Measurements from ENCODE around the gene PIK3R4. TPM values are rescaled to one million over a fixed set of nuclear protein-coding genes. Genes with fewer than 3 reads are reported as not detected.

Gene PIK3R4
- 10 to 100 TPM in 5 of 6 donors, 1 to 10 TPM in 1; 7.8 to 26.8 (median 18.8) TPM for polyA plus RNA-seq (ENCODE audit: low read depth in 6 of 6)

DNA sequence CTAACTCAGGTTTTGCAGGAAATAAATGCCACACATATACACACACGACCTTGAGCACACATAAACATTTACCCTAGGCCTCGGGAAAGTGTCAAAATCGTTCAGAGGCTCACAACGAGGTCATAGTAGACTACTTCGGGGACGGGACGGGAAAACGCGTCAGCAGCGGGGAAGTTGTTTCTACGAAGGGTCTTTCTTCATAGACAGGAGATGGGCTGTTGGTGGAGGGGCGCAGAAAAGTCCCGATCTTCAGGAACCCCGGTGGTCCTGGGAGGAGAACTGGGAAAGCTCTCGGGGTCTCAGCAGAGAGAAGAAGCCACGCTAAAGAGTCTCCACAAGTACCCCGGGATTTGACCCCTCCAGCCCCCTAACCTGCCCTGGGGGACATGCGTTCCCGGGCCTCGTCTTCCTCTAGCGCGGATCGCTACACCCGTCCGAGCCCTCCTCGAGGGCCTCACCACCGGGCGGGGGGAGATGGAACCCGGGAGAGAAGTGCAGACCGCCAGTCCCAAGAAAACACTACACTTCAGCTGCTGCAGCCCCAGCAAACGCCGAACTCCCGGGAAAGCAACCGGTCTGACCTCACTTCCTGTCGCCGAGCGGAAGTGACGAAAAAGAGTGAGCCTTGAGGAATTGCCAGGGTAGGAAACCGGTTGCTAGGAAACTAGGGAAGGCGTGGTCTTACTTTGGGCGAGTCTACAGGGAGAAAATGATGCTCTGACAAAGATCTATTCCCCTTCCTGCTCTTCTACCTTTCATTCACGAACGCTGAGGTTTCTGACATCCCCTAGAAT, at the start of gene PIK3R4:
TSS of gene PIK3R4 (minus strand) at position 584 of the 794 bp plus-strand sequence. CDS start 1,611 bp downstream, outside the sequence.
- Mint-ChIP-seq H3K4me3 (peak within 1 kb of the TSS in 7 of 8 donors; percentile 88 to 98 (median 93)), H3K9me3 (peaks cover 0 to 4% (median 0%) of the 10 kb centered on the region in 7 donors), H3K4me1 (peaks cover 29 to 53% (median 53%) of the 10 kb centered on the region in 3 donors), H3K27me3 (no peaks in the 10 kb centered on the region), H3K36me3 (peaks cover 8 to 19% of the 10 kb centered on the region in 2 donors), H3K27ac (peak within 1 kb of the TSS in 5 of 6 donors; percentile 94 to 99 (median 98))
- DNase-seq (peak; percentile 93), ATAC-seq (ENCODE audit: low read depth in 2 of 2) (peak; percentile 88 to 90)

DNA sequence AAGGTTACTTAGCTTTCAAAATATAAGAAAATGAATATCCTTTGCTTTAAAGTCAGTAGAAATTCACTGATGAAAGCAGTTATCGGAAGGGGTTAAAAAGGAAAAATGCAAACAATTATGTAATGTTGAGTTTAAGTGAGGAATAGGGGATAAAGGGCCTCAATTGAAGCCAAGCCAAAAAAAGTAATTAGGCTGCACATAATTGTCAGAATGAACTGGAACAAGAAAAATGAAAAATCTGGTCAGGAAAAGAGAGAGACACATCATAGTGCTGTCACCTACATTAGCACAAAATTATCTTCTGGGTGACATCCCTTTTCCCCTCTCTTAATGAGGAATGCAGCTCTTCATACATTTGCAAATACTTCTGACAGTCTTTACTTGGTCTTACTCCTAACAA, 48.8 kb upstream of the PIK3R4 start:
- DNase-seq (no peak), ATAC-seq (ENCODE audit: low read depth in 2 of 2) (no peak)
- H3K4me3 Mint-ChIP-seq = no peak overlapping the region
- no peaks in the 10 kb centered on the region for H3K36me3 Mint-ChIP-seq
- peaks cover 11 to 34% (median 31%) of the 10 kb centered on the region in 3 donors for H3K27me3 Mint-ChIP-seq
- no peak overlapping the region for H3K27ac Mint-ChIP-seq
- no peaks in the 10 kb centered on the region for H3K9me3 Mint-ChIP-seq
- no peaks in the 10 kb centered on the region for H3K4me1 Mint-ChIP-seq

DNA sequence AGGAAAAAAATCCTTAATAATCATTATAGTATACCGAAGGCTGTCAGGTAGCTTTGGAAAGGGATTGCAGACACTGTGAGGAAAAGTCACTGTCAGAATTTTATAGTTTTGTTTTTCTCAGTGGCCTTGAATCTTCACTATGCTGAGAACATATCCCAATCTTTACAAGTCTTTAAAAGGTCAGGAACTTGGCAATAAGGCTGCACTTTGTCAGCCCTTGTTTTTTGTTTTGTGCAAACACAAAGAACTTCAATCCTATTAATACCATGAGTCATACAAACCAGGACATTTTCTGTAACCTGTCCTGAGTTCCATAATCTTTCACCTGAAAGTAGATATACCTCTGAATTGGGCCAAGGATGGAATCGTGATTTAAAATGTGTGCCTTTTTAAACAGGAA, 45.6 kb upstream of the PIK3R4 start:
- Mint-ChIP-seq H3K4me3 (no peak overlapping the region), H3K27me3 (peaks cover 25 to 45% (median 38%) of the 10 kb centered on the region in 3 donors), H3K4me1 (no peaks in the 10 kb centered on the region), H3K36me3 (no peaks in the 10 kb centered on the region), H3K27ac (no peak overlapping the region), H3K9me3 (no peaks in the 10 kb centered on the region)
- DNase-seq = no peak
- no peak for ATAC-seq (ENCODE audit: low read depth in 2 of 2)

DNA sequence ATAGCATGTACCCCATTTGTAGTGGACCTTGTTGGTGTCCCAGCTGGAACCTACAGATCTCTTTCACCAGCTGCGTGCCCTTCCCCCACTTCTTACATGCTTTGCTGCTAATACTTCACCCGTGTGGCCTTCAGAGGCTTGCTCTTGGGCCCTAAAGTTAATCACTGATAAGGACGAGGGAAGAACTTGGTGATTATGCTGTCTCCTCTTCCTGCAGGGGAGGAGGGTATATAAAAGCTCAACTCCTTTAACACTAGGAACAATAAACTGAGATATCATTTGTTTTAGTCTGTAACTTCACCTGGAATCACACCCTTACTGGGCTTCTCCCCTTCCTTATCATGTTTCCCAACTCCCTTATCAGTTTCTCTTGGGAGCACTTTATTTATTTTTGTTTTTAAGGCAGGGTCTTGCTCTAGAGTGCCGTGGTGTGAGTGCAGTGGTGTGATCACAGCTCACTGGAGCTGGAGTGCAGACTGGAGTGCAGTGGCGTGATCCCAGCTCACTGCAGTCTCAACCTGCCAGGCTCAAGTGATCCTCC, 43.2 kb upstream of the PIK3R4 start:
- DNase-seq (no peak), ATAC-seq (ENCODE audit: low read depth in 2 of 2) (no peak)
- Mint-ChIP-seq H3K36me3 (no peaks in the 10 kb centered on the region), H3K9me3 (no peaks in the 10 kb centered on the region), H3K27me3 (peaks cover 25 to 45% (median 41%) of the 10 kb centered on the region in 3 donors), H3K4me3 (no peak overlapping the region), H3K27ac (no peak overlapping the region), H3K4me1 (no peaks in the 10 kb centered on the region)

DNA sequence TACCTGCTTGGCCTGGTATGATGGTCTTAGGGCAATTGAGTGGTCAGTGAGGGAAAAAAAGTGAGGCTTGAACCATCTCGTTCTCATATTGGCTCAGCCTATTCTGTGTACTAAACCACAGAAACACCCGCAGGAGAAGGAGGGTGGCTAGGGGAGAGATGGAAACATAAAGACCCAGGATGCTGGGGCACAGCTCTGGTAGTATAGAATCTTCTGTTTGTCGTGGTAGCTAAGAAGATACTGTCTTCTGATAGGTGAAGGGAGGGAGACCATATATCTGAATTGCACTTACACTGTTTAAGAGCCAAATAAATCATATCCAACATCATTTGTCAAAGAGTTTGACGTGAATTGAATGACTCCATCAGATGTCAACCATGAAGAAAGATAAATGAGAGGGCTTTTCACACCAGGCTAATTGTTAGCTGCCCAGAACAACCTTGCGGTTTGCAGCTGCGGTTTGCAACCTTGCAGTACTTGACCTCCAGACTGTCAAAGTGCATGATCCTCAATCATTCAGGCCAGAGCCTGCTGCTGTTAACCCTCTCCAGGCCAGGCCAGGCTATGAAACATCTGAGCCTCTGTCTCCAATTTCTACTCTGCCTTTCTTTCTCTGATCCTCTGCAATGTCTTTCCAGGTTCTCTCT, 40.9 kb upstream of the PIK3R4 start:
- Mint-ChIP-seq H3K9me3 (no peaks in the 10 kb centered on the region), H3K36me3 (no peaks in the 10 kb centered on the region), H3K27ac (no peak overlapping the region), H3K27me3 (peaks cover 15 to 34% (median 31%) of the 10 kb centered on the region in 3 donors), H3K4me1 (no peaks in the 10 kb centered on the region), H3K4me3 (no peak overlapping the region)
- DNase-seq = no peak
- no peak for ATAC-seq (ENCODE audit: low read depth in 2 of 2)

DNA sequence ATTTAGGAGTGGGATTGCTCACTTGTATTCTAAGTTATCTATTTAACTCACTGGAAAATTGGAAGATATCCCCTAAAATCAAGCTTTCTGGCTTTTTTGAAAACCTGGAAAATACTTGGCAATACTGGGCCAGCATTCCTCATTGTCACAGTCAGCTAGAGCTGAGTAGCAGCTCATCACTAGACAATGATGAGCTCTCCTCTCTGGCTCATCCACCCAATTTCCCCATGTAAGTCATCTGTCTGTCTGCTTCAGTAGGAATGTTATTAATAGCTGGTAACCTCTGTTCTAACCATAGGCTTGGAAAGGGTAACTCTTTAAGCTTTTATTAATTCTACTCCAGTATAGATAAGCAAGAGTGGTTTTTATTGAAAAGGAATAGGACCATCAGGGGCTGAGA, 39.7 kb upstream of the PIK3R4 start:
- Mint-ChIP-seq H3K27me3 (peaks cover 15 to 23% (median 20%) of the 10 kb centered on the region in 3 donors), H3K36me3 (no peaks in the 10 kb centered on the region), H3K4me1 (no peaks in the 10 kb centered on the region)

DNA sequence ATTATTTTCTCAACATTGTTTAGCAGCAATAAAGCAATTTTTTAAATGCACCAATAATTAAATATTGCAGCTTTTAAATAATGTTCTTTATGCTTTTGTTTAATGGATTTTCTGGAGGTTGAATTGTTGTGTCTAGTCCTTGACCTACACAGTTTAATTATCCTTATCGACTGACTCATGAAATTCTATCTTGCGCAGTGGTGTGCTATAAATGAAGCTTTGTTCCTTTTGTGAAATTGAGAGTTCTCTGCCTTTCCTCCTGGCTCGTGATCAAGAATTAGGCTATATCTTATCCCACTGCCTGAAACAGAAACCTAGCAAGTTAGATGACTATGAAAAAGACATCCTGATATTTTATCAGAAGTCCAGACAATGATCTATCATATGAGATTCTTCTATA, 37.0 kb upstream of the PIK3R4 start:
- Mint-ChIP-seq H3K9me3 (no peaks in the 10 kb centered on the region), H3K36me3 (no peaks in the 10 kb centered on the region), H3K27ac (no peak overlapping the region), H3K4me3 (no peak overlapping the region), H3K27me3 (peaks cover 7 to 14% (median 11%) of the 10 kb centered on the region in 3 donors), H3K4me1 (no peaks in the 10 kb centered on the region)
- ATAC-seq (ENCODE audit: low read depth in 2 of 2) (no peak), DNase-seq (no peak)

More for the DNA sequence above, 39.7 kb upstream of the PIK3R4 start:
- Mint-ChIP-seq H3K9me3 (no peaks in the 10 kb centered on the region), H3K4me3 (no peak overlapping the region), H3K27ac (no peak overlapping the region)
- no peak for DNase-seq
- ATAC-seq (ENCODE audit: low read depth in 2 of 2) = no peak

DNA sequence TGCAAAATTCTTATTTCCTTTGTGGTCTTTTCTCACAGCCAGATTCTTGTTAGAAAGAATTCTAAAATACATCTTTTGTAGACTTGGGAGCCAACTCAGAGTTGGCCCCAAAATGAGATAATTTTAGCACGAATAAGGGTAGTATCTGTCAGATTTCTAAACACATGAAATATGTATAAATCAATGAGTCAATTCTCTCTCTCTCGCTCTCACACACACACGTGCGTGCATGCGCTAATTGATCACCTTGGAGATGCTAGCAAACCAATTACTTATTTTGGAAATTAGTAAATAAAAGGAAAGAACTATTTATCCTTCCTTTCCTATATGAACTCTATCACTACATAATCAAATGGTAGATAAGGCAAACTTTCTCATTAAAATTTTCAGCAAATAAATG, 32.9 kb upstream of the PIK3R4 start:
- Mint-ChIP-seq H3K4me1 (no peaks in the 10 kb centered on the region), H3K4me3 (no peak overlapping the region), H3K9me3 (no peaks in the 10 kb centered on the region), H3K36me3 (no peaks in the 10 kb centered on the region), H3K27ac (no peak overlapping the region), H3K27me3 (peaks cover 5 to 21% (median 10%) of the 10 kb centered on the region in 3 donors)
- no peak for ATAC-seq (ENCODE audit: low read depth in 2 of 2)
- no peak for DNase-seq

DNA sequence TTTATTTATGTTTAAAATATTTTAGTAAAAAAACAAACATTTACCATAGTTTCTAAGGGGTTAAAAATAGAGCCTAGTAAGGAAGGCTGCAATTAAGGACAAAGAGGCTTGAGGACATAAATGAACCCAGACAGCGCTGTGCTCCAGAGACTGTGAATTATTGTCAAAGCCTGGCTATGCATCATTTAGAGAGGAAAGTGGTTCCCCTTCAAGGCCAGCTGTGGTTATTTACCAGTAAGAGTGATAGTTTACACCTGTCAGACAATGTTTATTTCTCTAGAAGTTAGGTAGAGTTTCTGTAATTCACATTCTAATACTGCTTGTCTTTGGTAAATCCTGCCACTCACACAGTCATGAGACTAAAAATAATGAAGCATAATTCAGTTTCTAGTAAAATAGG, 32.4 kb upstream of the PIK3R4 start:
- no peaks in the 10 kb centered on the region for H3K4me1 Mint-ChIP-seq
- H3K9me3 Mint-ChIP-seq = no peaks in the 10 kb centered on the region
- ATAC-seq (ENCODE audit: low read depth in 2 of 2) (no peak), DNase-seq (no peak)
- H3K27ac Mint-ChIP-seq = no peak overlapping the region
- peaks cover 5 to 21% (median 10%) of the 10 kb centered on the region in 3 donors for H3K27me3 Mint-ChIP-seq
- no peak overlapping the region for H3K4me3 Mint-ChIP-seq
- no peaks in the 10 kb centered on the region for H3K36me3 Mint-ChIP-seq

DNA sequence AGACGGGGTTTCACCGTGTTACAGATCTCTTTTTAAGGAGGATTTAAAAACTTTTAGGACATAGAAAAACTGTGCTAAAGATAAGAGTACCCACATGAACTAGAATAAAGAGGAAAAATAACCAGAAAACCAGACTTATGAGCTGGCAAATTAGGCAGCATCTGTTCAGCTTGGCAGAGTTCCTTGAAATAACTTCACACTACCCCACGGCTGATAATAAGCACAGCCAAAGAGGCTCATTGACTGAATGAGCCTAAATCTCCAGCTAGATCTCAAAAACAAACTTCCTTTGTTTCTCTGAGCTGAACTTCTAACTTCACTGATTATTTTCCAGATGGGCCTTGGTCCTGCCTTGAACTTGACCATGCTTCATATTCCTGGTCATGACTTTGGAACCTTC, 26.7 kb upstream of the PIK3R4 start:
- Mint-ChIP-seq H3K27me3 (peaks cover 17 to 26% (median 24%) of the 10 kb centered on the region in 3 donors), H3K27ac (no peak overlapping the region), H3K36me3 (no peaks in the 10 kb centered on the region), H3K4me3 (no peak overlapping the region), H3K4me1 (no peaks in the 10 kb centered on the region), H3K9me3 (no peaks in the 10 kb centered on the region)
- DNase-seq (no peak), ATAC-seq (ENCODE audit: low read depth in 2 of 2) (no peak)

DNA sequence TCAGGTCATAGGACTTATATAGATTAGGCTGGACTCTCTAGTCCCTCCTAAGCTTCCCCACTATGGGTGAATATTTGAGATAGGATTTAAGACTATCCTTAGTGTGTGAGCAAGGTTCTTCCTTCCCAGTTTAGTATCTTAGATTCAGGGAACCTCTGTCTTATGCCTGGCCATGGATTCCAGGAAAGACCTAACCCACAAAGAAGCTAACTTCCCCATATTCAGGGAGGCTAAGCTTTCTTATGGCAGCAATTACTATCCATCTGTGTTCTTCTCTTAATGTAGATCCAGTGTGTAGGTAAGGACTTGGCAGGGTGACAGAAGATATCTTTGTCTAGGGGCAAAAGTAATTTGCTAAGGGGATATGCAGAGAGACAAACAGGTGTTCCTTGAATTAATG, 25.5 kb upstream of the PIK3R4 start:
- no peak overlapping the region for H3K27ac Mint-ChIP-seq
- DNase-seq (no peak), ATAC-seq (ENCODE audit: low read depth in 2 of 2) (no peak)
- H3K27me3 Mint-ChIP-seq = peaks cover 17 to 19% (median 19%) of the 10 kb centered on the region in 3 donors
- H3K4me3 Mint-ChIP-seq = no peak overlapping the region
- H3K9me3 Mint-ChIP-seq = no peaks in the 10 kb centered on the region
- H3K4me1 Mint-ChIP-seq = no peaks in the 10 kb centered on the region
- H3K36me3 Mint-ChIP-seq = no peaks in the 10 kb centered on the region

DNA sequence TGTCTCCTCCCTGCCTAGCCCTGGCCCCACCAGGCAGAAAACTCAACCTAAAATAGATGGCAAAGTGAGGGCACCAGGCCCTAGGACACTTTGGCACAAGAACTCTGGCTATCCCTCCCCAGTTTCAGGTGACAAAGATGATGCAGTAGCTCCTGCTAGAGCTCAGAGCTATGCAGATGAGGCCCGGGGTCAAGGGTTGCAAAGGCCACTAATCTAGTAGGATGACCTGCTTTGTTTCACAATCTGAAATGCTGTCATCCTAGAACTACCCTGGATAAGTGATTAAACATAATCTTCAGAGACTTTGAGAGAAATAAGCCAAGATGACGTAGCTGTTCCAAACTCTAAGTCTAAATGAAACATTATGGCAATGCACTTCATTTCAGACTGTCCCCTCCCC, 24.0 kb upstream of the PIK3R4 start:
- Mint-ChIP-seq H3K9me3 (no peaks in the 10 kb centered on the region), H3K36me3 (no peaks in the 10 kb centered on the region), H3K27ac (no peak overlapping the region), H3K4me1 (no peaks in the 10 kb centered on the region), H3K27me3 (peaks cover 11 to 26% (median 12%) of the 10 kb centered on the region in 3 donors), H3K4me3 (no peak overlapping the region)
- DNase-seq (no peak), ATAC-seq (ENCODE audit: low read depth in 2 of 2) (no peak)

DNA sequence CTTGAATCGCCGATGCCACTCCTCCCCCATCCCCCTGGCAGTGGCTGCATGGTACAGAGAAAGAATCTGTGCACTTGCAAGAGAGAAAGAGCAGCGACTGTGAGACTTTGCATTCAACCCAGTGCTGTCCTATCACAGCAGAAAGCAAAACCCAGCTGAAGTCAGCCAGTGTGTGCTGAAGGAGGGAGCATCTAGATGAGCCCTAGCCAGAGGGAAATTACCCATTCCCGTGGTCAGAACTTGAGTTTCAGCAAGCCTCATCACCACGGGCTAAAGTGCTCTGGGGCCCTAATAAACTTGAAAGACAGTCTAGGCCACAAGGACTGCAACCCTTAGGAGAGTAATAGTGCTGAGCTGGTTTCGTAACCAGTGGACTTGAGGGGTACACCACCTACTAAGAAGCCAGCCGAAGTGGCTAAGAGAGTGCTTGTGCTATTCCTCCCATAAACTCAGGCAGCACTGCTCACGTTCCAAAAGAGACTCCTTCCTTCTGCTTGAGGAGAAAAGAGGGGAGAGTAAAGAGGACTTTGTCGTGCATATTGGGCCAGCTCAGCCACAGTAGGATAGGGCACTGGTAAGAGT, 15.2 kb upstream of the PIK3R4 start:
- no peaks in the 10 kb centered on the region for H3K9me3 Mint-ChIP-seq
- no peak overlapping the region for H3K4me3 Mint-ChIP-seq
- H3K36me3 Mint-ChIP-seq = no peaks in the 10 kb centered on the region
- H3K27ac Mint-ChIP-seq = no peak overlapping the region
- peaks cover 6 to 51% (median 20%) of the 10 kb centered on the region in 3 donors for H3K27me3 Mint-ChIP-seq
- H3K4me1 Mint-ChIP-seq = no peaks in the 10 kb centered on the region
- DNase-seq = no peak
- ATAC-seq (ENCODE audit: low read depth in 2 of 2) = no peak

All from naive B cell (primary cell).